ENCODE results near the gene BIN1.

BIN1 gene

DNA sequence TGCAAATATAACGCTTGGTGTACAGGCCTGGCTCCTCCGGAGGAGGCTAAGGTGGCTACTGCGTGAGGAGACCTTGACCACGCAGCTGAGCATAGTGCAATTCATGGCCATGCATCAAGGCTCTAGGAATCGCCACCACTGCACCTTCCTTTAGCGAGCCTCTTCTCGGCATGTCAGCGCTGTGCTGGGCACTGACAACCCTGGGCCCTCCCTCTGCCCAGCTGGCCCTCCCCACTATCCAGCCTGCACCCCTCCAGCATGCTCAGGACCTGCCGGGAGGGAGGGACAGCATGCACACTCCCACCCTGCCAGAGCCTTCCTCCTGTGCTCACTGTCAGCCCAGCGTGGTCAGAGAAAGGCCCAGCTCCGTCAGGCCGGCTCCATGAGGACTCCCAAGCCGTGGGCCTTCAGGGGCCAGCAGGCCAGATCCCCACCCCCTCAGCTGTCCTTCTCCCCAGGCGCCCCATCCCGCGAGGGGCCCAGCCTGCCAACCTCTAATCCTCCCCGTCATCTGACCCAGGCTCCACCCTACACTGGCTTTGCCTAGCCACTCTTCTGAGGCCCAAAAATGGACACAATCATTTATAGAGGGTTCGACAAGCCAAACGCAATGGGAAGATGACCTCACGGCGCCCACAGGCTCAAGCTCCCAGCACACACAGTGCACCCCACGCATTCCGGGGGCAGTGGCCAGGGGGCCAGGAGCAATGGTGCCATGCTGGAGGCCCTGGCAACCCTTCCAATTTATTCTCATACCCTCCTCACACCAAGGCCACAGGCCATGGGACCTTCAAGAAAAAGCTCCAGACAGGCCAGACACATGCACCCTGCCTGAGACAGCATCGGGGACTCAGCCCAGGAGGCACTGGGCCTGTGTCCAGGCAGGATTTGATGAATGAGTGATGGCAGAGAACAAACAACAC, 3.5 kb downstream of the BIN1 start:
- DNase-seq = no peak

- no peak for DNase-seq
Observed at GRCh38 chr2:127102521-127103242, 4.3 kb downstream of the BIN1 start.

- no peak for DNase-seq
Observed at GRCh38 chr2:127101756-127102477, 5.0 kb downstream of the BIN1 start.

DNA sequence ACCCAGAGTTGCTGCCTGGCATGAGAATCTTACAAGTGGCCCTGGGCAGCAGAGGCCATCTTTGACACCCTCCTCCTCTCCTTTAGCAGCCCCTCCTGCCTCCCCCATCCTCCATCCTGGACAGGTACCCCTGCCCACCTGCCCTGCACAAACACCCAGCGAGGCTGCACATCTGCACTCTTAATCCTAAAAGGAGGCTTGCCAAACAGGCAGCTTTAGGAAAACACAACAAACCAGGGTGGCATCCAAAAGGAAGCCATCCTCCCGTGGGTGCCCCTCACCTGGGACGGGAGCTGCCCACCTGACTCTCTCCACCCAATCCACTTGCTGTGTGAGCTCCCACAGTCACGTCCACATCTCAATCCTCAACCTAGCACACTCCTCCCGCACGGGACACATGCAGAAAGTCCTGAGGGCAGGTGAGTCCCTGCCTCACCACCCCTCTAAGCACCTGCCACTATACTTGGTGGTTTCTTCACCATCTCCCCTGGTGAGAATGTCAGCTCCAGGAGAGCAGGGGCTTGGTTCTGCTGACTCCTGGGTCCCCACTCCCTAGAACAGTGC, 5.8 kb downstream of the BIN1 start:
- DNase-seq = no peak

- DNase-seq = no peak
Observed at GRCh38 chr2:127100251-127101047, 6.5 kb downstream of the BIN1 start.

DNA sequence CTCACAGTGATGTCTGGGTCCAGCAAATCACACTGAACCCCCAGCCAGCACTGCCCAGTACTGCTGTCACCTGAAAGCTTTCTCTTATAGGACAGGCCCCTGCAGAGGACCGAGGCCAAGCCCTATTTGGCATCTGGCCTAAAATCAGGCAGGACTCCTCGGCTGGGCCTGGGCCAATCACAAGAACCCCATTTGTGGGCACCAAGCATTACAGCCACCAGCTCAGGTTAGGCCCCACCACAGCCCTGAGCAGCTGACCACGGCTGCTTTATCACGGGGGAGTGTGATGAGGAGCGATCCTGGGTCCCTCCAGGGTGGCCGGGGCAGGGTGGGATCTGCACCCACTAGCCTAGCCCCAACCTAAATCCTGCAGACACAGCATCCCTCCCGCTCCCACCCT, 8.2 kb downstream of the BIN1 start:
- no peak for DNase-seq

DNA sequence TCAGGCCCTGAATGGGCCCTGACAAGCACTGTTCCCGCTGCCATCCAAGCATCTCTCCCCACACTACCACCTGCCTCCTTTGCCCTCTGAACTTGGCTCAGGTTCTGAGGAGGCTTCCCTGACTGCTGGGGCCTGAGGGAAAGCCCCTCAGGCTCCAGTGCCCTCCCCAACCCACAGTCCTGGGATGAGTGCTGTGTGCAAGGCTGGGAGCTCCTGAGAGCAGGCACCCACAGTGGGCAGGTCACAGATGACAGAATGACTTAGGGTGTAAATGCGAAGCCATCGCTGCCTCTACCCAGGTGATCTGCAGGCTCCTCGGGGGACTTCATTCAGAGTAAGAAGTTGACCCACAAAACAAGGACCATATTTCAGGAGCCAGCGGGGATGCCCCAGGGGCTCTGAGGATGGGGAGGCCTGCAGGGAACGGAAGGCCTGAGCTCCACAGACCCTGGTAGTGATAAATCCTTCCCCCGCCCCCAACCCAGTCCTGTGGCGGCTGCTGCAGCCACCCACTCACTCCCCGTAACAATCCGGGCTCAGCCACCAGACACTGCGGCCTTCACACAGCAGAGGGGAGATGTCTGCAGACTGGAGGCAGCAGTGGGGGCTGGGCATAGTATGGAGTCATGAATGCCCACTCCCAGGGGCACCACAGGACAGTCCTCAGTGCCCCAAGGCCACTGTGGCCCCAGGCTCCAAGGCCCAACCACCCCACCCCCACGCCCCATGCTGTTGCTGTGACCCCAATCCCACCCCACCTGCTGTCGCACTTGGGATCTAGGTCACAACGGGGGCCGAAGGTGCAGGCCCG, 8.9 kb downstream of the BIN1 start:
- DNase-seq = no peak

- DNase-seq = no peak
Observed at GRCh38 chr2:127097471-127097765, 9.5 kb downstream of the BIN1 start.

DNA sequence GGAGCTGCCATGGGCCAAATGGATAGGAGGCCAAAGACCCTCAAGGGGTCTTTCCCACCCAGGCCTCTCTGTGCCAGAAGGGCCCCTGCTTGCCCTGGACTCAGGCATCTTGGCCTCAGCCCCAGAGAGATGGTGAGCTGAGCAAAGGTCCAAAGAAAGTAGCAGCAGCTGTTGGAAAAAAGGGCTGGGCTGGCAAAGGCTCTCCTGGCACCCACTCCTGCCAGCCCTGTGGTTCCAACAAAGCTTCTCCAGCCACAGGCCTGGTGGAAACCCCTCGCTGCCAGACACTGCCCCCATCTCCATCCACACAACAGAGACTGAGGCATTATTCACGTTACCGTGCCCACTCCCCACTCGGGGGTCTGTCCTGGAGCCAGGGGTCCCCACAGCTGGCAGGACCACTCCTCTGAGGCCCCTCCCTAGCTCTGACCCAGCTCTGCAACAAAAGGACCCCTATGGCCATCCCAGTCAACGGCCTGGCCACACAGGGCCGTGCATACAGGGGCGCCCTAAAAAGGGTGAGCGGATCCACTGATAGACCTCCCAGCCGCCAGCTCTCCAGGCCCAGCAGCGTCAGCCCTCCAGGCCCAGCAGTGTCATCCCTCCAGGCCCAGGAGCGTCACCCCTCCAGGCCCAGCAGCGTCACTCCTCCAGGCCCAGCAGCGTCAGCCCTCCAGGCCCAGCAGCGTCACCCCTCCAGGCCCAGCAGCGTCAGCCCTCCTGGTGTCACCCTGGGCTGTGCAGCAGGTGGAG, 10.1 kb downstream of the BIN1 start:
- DNase-seq = no peak

- DNase-seq = no peak
Observed at GRCh38 chr2:127096280-127096679, 10.7 kb downstream of the BIN1 start.

DNA sequence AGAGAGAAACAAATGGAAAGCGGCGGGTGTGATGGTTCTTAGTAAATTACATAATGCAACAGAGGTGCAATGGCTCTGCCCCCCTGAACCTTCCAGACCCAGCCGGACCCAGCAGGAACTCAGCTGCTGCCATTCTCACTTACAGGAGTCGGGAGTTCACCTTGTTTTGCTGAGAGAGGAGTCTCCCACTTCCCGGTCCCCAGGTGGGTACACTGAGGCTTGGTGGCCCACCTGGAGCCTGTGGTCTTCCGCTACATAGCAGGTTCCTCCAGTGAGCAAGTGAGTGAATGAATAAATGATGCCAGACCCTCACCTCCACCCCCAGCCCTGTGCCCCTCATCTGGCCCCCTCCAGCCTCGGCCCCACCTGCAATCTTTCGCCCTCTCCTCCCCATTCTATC, 11.2 kb downstream of the BIN1 start:
- no peak for DNase-seq

DNA sequence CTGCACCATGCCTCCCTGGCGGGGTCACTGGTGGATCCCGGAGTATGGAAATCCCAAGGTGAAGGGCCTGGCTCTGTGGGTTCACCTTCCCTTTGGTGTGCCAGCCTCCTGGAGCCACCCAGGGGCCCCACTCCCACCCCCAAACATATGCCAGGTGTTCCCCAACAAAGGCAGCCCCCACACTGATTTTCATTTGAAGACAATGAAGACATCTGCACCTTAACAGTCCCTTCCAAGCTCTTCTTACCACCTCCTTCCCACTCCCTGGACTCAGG, 11.7 kb downstream of the BIN1 start:
- no peak for DNase-seq

DNA sequence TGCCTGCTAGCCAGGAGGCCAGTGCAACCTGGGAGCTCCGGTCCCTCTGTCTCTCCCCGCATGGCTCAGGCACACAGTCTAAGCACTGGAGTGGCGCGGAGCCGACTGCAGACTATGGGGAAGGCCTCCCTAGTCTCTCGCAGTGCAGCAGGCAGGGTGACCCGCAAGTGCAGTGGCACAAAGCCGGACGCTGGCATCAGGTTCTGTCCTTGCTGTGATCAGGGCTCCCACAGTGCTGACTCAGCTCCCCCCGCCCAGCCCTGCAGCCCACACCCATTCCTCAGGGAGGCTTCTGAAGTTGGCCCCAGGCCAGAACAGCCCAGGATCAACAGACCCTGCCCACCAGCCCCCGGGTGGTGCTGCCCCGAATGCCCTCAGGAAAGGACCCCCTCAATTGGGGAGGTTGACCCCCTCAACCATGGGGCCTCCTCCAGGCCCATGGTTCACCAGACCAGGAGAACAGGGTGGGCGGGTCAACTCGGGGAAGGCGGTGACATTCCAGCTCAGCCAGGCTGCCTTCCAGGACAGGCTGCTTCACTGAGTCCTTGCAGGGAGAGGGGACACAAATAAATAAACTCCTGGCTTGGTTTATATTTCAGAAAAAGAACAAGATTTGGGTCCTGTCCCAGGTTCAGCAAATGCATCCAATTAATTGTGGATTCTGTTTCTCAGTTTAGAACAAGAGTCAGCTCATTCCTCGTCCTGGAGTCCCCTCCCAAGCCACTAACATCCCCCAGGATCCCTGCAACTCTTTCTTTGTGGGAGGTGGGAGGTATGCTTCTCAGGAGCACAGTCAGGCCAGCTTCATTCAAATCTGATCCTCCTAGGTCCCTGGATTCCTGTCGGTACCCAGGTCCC, 12.2 kb downstream of the BIN1 start:
- no peak for DNase-seq

- no peak for DNase-seq
Observed at GRCh38 chr2:127093648-127094210, 13.2 kb downstream of the BIN1 start.

GRCh38 chr2:127092901-127093516, 13.9 kb downstream of the BIN1 start:
- no peak for DNase-seq

GRCh38 chr2:127092306-127092705, 14.6 kb downstream of the BIN1 start:
- no peak for DNase-seq

DNA sequence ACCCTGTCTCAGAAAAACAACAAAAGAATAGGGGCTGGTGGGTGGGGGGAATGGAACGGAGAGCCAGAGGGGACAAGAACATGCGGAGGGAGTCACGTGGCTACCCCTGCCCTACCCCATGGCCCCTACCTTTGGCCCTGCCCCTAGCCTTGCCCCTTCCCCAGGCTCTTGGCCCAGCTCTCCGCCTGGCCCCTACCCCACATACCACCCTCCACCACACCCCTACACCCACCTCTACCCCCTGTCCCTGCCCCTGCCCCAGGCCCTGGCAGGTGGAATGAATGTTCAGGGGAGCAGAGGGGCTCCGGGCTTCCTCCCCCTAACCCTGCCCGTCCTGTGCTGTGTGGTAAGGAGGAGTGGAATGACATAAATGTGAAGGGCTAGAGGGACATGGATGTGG, 15.1 kb downstream of the BIN1 start:
- no peak for DNase-seq

DNA sequence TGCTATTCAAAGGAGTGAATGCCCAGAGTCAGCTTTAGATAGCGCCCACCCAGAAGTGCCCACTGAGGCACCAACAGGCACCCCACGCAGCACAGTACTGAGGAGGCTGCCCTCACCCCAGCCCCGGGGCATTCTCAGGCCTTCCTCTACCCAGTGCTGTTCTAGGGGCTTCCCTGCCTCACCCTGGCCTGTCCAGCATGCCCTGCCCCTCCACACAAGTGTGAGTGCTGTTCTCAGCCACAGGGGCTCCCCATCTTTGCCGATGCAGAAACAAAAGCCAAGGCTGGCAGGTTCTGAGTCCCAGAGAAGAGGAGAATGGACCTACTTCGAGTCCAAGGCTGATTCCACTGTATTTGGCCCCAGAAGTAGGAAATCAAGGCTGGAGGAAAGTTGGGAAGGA, 15.8 kb downstream of the BIN1 start:
- DNase-seq = no peak
